Measurements from ENCODE around the gene GJA9. TPM values are rescaled to one million over a fixed set of nuclear protein-coding genes. Genes with fewer than 3 reads are reported as not detected.
"Not testable (repeated sequence)": the region's sequence is repeated elsewhere in the genome, so short reads cannot be mapped to it uniquely, and the experiment has no call there.

The GJA9 gene
- total RNA-seq, 2 donors from 2014 or later = not detected

DNA sequence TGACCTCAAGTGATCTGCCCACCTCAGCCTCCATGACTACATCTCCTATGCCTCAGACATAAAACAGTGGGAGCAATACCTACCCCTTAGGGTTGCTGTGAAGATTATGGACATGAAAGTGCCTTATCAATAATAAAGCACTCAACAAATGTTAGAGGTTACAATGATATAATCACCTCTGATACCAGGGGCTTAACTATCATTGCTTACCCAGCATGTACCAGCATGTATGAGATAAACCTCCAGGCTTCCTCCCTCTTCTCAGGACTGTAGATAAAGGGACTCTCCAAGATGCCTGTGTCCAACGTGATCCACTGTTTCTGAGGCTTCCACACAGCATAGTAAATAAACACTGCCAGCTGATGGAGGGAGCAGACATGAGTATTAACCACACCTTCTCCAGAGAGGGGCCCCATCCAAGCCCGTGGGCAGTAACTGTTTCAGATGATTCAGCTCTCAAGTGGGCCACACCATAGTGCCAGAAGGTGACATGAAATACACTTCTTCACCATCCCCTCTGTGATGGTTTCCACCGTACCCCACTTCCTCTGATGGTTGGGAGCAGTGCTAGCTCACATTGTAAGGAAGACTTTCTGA is 34.1 kb upstream of the GJA9 start:
- ATAC-seq (ENCODE audit: insufficient number of reproducible peaks, low FRiP score, low read depth) (no peak), DNase-seq (ENCODE audit: low spot score) (no peak)
- no peaks in the 10 kb centered on the region for H3K9me3 ChIP-seq
- H3K4me1 ChIP-seq (ENCODE audit: control insufficient read depth in 1 of 2, low read depth in 2 of 2) = no peaks in the 10 kb centered on the region
- H3K36me3 ChIP-seq = no peaks in the 10 kb centered on the region
- H3K4me3 ChIP-seq = no peak overlapping the region
- H3K27ac ChIP-seq = no peak overlapping the region
- TF ChIP-seq, protein P1, sequence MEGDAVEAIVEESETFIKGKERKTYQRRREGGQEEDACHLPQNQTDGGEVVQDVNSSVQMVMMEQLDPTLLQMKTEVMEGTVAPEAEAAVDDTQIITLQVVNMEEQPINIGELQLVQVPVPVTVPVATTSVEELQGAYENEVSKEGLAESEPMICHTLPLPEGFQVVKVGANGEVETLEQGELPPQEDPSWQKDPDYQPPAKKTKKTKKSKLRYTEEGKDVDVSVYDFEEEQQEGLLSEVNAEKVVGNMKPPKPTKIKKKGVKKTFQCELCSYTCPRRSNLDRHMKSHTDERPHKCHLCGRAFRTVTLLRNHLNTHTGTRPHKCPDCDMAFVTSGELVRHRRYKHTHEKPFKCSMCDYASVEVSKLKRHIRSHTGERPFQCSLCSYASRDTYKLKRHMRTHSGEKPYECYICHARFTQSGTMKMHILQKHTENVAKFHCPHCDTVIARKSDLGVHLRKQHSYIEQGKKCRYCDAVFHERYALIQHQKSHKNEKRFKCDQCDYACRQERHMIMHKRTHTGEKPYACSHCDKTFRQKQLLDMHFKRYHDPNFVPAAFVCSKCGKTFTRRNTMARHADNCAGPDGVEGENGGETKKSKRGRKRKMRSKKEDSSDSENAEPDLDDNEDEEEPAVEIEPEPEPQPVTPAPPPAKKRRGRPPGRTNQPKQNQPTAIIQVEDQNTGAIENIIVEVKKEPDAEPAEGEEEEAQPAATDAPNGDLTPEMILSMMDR (IDR thresholded peaks at IDR 0.05) = no peak
- H3K27me3 ChIP-seq (replicated peaks; ENCODE audit: insufficient read depth) = no peaks in the 10 kb centered on the region

DNA sequence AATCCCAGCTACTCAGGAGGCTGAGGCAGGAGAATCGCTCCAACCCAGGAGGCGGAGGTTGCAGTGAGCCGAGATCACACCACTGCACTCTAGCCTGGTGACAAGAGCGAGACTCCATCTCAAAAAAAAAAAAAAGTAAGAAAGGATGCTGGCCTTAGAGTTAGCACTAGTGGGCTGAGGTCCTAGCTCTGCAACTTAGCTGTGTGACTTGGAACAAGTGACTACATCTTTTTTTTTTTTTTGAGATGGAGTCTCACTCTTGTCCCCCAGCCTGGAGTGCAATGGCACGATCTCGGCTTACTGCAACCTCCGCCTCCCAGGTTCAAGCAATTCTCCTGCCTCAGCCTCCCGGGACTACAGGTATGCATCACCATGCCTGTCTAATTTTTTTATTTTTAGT is 33.5 kb upstream of the GJA9 start:
- DNase-seq (ENCODE audit: low spot score); H3K9me3 ChIP-seq; H3K27ac ChIP-seq; ATAC-seq (ENCODE audit: insufficient number of reproducible peaks, low FRiP score, low read depth); H3K4me3 ChIP-seq; H3K27me3 ChIP-seq (replicated peaks; ENCODE audit: insufficient read depth); H3K4me1 ChIP-seq (ENCODE audit: control insufficient read depth in 1 of 2, low read depth in 2 of 2); H3K36me3 ChIP-seq: not testable (repeated sequence)

DNA sequence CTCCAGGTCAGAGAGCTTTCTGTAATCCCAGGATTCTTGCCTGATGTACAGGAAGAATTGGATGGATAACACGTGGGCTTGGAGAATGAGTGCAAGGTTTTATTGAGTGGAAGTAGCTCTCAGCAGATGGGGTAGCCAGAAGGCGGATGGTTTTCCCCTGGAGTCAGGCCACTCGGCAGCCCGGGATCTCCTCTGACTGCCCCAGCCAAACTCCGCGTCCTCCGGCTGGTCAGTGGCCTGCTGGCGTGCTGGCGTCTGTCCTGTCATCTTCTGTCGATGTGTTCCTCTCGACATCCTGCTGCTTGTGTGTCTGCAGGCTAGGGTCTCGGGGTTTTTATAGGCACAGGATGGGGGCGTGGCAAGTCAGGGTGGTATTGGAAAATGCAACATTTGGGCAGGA is 27.4 kb upstream of the GJA9 start:
- ATAC-seq (ENCODE audit: insufficient number of reproducible peaks, low FRiP score, low read depth) = no peak

DNA sequence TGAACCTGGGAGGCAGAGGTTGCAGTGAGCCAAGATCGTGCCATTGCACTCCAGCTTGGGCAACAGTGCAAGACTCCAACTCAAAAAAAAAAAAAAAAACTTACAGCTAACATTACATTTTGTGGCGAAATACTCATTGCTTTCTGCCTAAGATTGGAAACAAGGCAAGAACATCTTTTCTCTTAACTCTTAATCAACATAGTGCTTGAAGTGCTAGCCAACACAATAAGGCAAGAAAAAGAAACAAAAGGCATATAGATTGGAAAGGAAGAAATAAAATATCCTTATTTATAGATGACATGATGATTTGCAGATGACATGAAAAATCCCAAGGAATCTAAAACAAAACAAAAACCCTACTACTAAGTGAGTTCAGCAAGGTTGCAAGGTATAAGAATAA is 24.6 kb upstream of the GJA9 start:
- Histone ChIP-seq H3K27ac (no peak overlapping the region), H3K9me3 (peaks cover 10% of the 10 kb centered on the region), H3K27me3 (replicated peaks; ENCODE audit: insufficient read depth) (no peaks in the 10 kb centered on the region), H3K4me3 (no peak overlapping the region), H3K4me1 (ENCODE audit: control insufficient read depth in 1 of 2, low read depth in 2 of 2) (no peaks in the 10 kb centered on the region), H3K36me3 (no peaks in the 10 kb centered on the region)
- TF ChIP-seq, protein P1 (IDR thresholded peaks at IDR 0.05) = no peak
- ATAC-seq (ENCODE audit: insufficient number of reproducible peaks, low FRiP score, low read depth) (no peak), DNase-seq (ENCODE audit: low spot score) (no peak)

More for the DNA sequence above, 27.4 kb upstream of the GJA9 start:
- Histone ChIP-seq H3K36me3 (no peaks in the 10 kb centered on the region), H3K27me3 (replicated peaks; ENCODE audit: insufficient read depth) (no peaks in the 10 kb centered on the region), H3K9me3 (peaks cover 10% of the 10 kb centered on the region), H3K4me3 (no peak overlapping the region), H3K4me1 (ENCODE audit: control insufficient read depth in 1 of 2, low read depth in 2 of 2) (no peaks in the 10 kb centered on the region), H3K27ac (no peak overlapping the region)
- TF ChIP-seq, protein P1 (IDR thresholded peaks at IDR 0.05) = no peak
- DNase-seq (ENCODE audit: low spot score) = no peak

DNA sequence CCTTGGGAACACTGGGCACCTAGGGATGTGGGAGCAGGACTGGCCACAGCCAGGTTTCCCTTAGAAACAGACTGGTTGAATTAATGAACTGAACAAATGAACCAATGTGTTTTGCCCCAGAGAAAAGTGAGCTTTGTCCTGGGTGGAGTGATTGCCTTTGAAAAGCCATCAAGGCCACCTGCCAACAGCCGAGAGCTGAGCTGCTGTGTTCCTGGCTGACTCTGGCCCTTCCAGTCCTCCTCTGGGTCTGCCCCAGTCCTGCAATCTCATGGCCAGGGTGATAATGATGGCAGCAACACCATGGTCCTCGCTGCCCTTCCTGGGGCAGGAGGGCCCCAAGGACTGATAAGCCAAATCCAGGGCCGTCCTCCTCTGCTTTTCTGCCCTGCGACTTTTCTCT is 18.2 kb upstream of the GJA9 start:
- DNase-seq (ENCODE audit: low spot score) (no peak), ATAC-seq (ENCODE audit: insufficient number of reproducible peaks, low FRiP score, low read depth) (no peak)
- TF ChIP-seq, protein P1 (IDR thresholded peaks at IDR 0.05) = no peak
- no peaks in the 10 kb centered on the region for H3K9me3 ChIP-seq
- H3K36me3 ChIP-seq = no peaks in the 10 kb centered on the region
- no peaks in the 10 kb centered on the region for H3K4me1 ChIP-seq (ENCODE audit: control insufficient read depth in 1 of 2, low read depth in 2 of 2)
- H3K27me3 ChIP-seq (replicated peaks; ENCODE audit: insufficient read depth) = no peaks in the 10 kb centered on the region
- H3K4me3 ChIP-seq = no peak overlapping the region
- H3K27ac ChIP-seq = no peak overlapping the region

DNA sequence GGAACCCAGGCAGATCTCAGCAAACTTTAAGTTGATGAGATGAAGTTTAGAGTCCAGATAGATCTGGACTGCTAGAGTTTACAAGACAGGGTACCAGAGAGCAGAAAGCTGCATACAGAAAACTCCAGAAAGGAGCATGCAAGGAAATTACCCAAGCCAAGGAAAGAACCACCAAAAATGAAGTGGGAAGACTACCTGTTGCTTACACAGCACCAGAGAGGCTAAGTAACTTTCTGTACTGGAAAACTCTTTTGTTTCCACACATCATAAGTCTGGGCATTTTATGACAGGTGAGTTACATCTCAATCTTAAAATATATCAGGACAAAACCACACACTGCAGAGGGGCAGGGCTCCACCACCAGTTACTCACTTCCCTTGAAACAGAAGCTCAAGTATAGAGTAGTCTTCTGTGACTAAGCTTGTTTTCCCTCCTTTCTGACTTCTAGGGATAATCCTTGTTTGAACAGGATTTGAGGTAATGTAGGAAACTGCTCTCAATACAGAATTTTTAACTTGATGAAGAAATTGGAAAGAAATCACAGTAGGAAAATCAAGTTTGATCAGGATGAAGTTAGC is 17.4 kb upstream of the GJA9 start:
- Histone ChIP-seq H3K9me3 (no peaks in the 10 kb centered on the region), H3K4me1 (ENCODE audit: control insufficient read depth in 1 of 2, low read depth in 2 of 2) (no peaks in the 10 kb centered on the region), H3K36me3 (no peaks in the 10 kb centered on the region), H3K4me3 (no peak overlapping the region), H3K27ac (no peak overlapping the region), H3K27me3 (replicated peaks; ENCODE audit: insufficient read depth) (no peaks in the 10 kb centered on the region)
- DNase-seq (ENCODE audit: low spot score) (no peak), ATAC-seq (ENCODE audit: insufficient number of reproducible peaks, low FRiP score, low read depth) (no peak)
- TF ChIP-seq, protein P1 (IDR thresholded peaks at IDR 0.05) = no peak

Measured in thoracic aorta (tissue), 2 donors.